SK-N-DZ (cell line): ENCODE measurements around the gene TMC3. TPM values are rescaled to one million over a fixed set of nuclear protein-coding genes. Genes with fewer than 3 reads are reported as not detected.
"Not testable (repeated sequence)": the region's sequence is repeated elsewhere in the genome, so short reads cannot be mapped to it uniquely, and the experiment has no call there.

Source experiments
- DNase-seq: peaks from one replicate; pipeline ENCODE4 v3.0.0-alpha.2; 2015; ENCODE audit warnings: low spot score
- polyA plus RNA-seq, 2 experiments: library from polyadenylated mRNA; depleted of rRNA; stranded (reverse); fragments of >200 nt; gene quantifications; 2 replicates each; pipeline ENCODE4 v1.2.3, GENCODE V29; 2014

Gene TMC3
- polyA plus RNA-seq (2014; cell fraction: cytosol; rRNA removed), result not detected in 2 replicates
- not detected in 2 replicates for polyA plus RNA-seq (2014; cell fraction: nucleus; rRNA removed)

- no peak for DNase-seq
Measured at GRCh38 chr15:81373775-81374395, at the start of gene TMC3. TSS of gene TMC3 (minus strand) at chr15:81374213. CDS start at chr15:81374077, 136 bp downstream.

DNA sequence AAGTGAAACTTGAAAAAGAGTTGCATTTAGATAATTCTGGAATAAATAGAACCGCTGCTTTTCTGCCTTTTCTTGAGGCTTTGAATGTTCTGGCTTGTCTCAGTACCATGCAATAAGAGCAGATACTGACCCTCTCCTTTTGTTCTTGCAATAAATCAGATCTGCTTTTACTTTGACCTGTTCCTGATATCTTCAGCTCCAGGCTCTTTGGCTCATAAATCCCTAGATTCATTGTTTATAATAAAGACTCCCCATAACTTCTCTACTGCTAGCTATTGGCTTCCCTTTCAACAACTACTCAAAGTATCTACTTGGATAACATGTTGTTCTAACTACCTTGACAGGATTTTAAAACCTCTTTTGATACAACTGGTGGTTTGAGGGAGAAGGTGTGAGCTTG, 47.4 kb upstream of the TMC3 start:
- DNase-seq, result no peak

DNA sequence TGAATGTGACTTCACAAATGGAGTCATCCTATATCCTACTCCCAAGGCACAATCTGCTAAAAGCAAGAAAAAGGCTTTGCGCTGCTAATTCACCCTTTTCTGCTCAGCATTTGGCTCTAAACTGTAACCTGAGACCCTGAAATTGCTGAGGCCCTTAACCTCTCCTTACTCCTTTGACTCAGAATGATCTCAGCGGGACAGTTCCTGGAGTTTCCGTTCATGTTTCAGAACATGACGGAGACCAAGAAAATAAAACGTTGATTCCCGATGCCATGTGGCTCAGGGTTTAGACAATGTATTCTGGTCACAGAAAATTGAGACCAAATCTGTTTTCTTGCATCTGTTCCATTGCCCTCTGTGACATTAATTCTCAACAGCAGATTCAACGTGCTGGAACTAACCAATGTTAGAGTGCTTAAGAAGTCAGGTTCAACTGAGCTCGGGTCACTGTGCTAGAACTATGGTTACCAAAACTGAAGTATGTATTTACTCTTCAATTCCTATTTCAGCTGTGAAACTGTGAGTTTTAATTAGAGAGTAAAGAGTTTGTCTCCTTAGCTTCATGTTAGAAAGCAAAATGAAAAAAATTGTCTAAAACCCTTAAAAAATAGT, 45.4 kb upstream of the TMC3 start:
- peak; percentile 35 for DNase-seq

DNA sequence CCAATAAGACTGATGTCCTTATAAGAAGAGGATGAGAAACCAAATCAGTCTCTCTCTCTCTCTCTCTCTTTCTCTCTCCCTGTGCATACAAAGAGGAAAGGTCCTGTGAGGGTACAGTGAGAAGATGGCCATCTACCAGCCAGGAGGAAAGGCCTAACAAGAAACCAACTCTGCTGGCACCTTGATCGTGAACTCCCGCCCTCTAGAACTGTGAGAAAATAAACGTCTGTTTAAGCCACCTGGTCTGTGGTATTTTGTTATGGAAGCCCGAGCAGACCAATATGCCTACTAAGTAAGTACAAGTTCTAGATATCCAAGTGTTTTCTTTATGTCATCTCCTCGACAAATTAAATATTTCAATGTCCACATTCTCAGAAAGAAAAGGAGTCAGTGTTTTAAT, 44.9 kb upstream of the TMC3 start:
- DNase-seq, result peak; percentile 6

GRCh38 chr15:81418444-81418843, 44.4 kb upstream of the TMC3 start:
- DNase-seq, result no peak

DNA sequence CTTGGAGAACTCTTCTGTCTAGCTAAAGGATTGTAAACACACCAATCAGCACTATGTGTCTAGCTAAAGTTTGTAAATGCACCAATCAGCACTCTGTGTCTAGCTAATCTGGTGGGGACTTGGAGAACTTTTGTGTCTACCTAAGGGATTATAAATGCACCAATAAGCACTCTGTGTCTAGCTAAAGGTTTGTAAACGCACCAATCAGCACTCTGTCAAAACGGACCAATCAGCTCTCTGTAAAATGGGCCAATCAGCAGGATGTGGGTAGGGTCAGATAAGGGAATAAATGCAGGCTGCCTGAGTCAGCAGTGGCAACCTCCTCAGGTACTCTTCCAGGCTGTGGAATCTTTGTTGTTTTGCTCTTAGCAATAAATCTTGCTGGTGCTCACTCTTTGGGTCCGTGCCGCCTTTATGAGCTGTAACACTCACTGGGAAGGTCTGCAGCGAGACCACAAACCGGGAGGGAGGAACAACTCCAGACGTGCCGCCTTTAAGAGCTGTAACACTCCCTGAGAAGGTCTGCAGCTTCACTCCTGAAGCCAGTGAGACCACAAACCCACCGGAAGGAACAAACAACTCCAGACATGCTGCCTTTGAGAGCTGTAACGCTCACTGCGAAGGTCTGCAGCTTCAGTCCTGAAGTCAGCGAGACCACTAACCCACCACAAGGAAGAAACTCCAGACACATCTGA, 40.4 kb upstream of the TMC3 start:
- DNase-seq, result not testable (repeated sequence)

- no peak for DNase-seq
Measured at GRCh38 chr15:81413851-81414250, 39.8 kb upstream of the TMC3 start.

DNA sequence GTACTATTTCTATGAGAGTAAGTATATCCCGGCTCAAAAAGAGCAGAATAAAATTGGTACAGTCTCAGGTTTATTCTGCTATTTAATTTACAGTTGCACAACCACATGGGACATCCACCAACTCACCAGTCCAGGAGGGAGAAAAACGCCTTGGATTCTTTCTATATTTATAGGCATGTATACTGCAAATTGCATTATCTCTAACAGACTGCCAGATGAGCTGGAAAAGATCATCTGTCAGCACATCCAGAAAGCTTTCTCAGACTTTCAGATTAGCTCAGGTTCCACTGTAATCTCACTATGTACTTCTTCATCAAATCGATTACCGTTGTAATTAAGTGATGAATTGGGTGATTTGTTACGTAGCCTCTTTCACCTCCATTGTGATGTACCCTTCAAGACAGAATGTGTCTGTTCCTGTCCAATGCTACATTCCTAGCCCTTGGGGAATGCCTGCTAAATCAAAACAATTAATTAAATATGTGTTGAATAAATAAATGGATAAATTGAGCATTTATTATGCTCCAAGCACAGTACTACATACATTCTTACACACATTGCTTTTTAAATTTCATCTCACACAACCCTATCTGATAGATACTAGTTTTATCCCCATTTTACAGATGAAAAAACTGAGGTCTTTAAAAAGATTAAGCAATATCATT, 38.1 kb upstream of the TMC3 start:
- peak; percentile 86 for DNase-seq

DNA sequence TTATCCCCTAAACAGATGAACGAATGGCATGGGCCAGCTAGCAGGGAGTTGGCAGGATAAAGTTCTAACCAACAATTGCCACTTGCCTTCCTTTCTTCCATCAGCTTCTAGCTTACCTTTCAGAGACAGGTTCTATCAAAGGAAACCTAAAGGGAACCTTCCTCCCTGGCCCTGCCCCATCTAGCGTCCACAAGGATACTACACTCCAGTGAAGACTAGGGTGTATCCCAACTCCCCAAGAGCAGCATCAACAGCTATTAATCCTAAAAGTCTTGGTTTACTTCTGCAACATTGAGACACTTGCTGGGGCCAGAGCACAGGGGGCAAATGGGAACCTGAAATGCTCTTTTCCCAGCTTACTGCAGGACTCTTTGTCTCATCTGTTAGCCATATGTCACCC, 37.0 kb upstream of the TMC3 start:
- no peak for DNase-seq

GRCh38 chr15:81410318-81410753, 36.3 kb upstream of the TMC3 start:
- DNase-seq, result peak; percentile 77

- DNase-seq, result no peak
Measured at GRCh38 chr15:81407718-81408117, 33.7 kb upstream of the TMC3 start.

- DNase-seq, result no peak
Measured at GRCh38 chr15:81407176-81407575, 33.2 kb upstream of the TMC3 start.

- peak; percentile 46 for DNase-seq
Measured at GRCh38 chr15:81400640-81401236, 26.7 kb upstream of the TMC3 start.

- DNase-seq, result no peak
Measured at GRCh38 chr15:81398910-81399551, 25.0 kb upstream of the TMC3 start.

GRCh38 chr15:81398456-81398855, 24.4 kb upstream of the TMC3 start:
- no peak for DNase-seq

DNA sequence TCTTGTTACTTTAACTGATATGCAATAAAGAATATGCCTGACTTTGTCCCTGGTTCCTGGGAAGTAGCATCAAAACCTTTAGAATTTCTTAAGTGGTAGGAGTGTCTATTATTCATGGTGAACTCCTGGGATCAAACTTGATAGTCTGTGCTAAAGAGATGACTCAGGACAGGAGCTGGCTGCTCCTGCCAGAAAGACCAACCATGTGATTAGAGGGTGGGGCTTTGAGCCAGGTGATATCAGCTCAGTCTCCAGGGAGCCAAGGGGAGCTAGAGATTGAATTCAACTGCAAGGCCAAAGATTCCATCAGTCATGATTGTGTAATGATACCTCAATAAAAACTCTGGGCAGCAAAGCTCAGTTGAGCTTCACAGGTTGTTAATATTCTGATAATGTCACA, 20.6 kb upstream of the TMC3 start:
- DNase-seq, result no peak

DNA sequence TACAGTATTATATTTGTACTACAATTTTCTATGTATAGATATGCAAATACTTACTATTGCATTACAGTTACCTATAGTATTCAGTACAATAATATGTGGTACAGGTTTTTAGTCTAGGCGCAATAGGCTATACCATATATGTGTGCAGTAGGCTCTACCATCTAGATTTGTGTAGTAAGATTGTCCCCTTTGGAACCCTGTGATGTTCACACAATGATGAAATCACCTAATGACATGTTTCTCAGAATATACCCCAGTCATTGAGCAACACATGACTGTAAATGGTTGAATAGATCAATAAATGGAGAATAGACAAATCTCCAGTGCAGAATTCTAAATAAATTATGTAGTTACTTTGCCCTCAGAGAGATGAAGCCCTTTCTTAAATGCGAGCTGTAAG, 17.6 kb upstream of the TMC3 start:
- no peak for DNase-seq

GRCh38 chr15:81388436-81388770, 14.4 kb upstream of the TMC3 start:
- DNase-seq, result no peak

DNA sequence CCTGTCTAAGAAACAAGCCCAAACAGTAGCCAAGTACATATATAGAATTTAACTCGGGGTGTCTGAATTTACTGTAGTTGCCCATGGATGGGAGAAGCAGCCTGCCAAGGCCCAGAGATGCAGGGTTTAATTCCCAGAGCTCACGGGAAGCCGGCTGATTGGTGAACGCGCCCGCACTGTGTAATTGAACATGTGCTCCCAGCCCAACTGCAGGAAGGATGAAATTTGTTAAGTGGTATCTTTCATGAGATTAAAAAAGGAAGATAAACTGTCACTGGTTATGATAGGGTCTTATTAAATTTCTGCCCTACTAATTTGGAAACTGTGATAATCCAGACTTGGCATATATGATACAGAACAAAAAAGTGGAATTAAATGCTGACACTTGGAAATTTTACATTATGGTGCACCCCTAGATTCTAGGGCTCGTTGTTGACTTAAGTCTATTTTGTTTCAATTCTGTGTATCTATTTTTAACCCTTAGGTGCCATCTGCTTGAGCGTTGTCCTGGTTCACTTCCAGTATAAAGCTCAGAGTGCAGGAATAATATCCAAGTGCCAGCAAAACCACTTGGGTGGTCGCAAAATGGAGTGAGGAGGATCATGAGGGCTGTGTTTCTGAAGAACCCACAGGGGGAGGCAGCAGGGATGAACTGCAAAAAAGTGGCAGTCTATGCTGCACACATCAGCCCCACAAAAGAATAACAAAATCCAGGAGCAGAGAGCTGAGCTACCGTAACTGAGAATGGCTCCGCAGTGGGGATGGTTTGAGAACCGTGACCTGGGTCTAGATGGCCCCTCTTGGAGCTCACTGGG, 13.8 kb upstream of the TMC3 start:
- DNase-seq, result no peak

GRCh38 chr15:81386947-81387346, 12.9 kb upstream of the TMC3 start:
- DNase-seq, result no peak

DNA sequence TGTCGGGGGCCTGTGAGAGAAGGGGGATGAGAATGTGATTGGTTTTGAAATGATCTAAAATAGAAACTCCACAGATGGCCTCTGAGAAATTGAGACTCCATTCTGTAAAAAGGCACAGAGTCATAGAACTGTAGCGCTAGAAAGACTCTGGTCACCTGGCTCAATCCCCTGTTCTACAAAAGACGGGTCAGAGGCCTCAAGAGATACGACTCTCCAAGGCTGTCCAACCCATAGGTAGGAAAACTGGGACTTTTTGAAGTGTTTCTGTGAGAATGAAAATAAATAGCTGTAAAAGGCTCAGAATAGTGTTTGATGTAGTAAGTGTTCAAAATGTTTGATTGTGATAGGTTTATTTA, 11.7 kb upstream of the TMC3 start:
- DNase-seq, result no peak
